Stimulated activated CD4-positive, alpha-beta T cell treated with anti-CD3 and anti-CD28 coated beads, Interleukin-15, amount 100 ng/mL, for 1 hour (primary cell): ENCODE measurements around the gene PDE1C.

Source experiments
- DNase-seq, 2 donors: peaks; one replicate each; pipeline ENCODE4 v3.0.0-alpha.2; 2020; ENCODE audit warnings: low read depth in 1 of 2, low spot score in 1 of 2

PDE1C gene

DNA sequence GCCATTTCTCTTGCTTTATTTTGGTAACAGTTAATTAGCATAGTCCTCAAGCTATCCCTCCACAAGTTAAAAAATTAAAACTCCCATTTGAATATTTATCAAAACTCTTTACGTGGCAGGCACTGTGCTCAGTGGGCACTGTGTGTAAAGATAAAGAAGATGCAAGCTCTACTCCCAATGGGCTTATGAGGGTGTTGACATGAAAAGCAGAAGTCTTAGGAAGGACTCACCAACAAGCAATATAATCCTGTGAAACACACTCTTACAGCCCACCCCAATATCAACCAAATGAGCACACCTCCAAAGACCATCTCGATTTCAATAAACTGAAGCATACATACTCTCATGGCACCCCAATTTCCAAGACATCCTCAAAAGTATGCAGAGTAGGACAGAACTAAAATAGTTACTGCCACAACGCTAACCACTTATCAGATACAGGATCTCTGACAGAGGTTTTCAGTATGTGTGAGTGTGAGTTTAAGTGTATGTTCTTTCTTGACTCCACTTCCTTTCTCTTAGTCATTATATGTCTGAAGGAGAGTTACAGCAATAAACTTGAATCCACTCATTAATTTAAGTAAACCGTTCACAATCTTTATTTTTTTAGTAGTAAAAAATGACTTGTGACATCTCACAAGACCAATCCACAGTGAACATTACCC, 120.0 kb downstream of the PDE1C start:
- DNase-seq, result no peak

DNA sequence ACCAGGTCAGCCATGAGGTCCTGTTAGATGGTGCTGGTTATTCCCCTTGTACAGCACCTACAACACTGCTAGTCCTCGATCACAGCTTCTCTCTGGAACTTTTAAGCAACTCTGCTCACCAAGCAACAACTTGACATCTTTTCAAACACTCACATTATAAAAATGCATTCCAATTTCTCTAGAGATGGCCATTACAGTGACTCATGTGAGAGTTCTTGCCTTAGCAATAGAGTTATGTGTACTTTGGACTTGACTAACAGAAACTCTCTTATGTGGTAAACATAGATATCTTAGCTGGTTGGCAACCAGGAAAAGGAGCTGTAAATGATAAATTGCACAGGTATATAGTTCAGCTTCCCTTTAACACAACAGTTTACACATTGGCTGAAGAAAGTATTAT, 122.2 kb downstream of the PDE1C start:
- no peak for DNase-seq

- DNase-seq, result no peak
These were observed 130.0 kb downstream of the PDE1C start for GRCh38 chr7:31940167-31940566.

DNA sequence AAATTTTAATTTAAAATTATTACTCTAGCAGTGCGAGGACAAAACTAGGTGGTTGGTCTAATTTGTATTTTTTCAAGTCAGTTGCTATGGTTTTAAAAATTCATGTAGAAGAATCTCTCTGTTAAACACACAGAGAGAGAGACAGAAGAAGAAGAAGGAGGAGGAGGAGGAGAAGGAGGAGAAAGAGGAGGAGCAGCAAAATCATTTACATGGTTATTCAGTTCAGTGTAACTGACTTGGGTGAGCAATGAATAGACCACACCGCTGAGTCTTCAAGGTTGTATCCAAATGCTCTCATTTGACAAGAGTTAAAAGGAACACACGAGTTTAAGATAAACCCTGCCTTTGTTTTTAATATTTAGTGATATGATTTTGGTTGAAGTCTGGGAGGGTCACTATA, 131.1 kb downstream of the PDE1C start:
- no peak for DNase-seq

DNA sequence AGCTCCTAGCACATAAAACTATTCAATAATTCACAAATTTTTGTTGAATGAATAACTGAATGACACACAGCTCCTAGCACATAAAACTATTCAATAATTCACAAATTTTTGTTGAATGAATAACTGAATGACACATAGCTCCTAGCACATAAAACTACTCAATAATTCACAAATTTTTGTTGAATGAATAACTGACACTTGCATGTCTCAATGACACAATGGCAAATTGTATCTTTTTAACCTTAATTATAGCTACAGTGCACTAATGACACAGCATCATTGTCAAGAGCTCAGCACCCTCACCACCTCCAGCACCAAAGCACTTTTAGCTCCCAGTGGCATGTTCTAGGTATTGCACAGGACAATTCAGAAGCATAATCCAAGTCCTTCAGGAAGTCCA, 131.6 kb downstream of the PDE1C start:
- DNase-seq, result no peak

- DNase-seq, result no peak
These were observed 132.2 kb downstream of the PDE1C start for GRCh38 chr7:31937982-31938381.

DNA sequence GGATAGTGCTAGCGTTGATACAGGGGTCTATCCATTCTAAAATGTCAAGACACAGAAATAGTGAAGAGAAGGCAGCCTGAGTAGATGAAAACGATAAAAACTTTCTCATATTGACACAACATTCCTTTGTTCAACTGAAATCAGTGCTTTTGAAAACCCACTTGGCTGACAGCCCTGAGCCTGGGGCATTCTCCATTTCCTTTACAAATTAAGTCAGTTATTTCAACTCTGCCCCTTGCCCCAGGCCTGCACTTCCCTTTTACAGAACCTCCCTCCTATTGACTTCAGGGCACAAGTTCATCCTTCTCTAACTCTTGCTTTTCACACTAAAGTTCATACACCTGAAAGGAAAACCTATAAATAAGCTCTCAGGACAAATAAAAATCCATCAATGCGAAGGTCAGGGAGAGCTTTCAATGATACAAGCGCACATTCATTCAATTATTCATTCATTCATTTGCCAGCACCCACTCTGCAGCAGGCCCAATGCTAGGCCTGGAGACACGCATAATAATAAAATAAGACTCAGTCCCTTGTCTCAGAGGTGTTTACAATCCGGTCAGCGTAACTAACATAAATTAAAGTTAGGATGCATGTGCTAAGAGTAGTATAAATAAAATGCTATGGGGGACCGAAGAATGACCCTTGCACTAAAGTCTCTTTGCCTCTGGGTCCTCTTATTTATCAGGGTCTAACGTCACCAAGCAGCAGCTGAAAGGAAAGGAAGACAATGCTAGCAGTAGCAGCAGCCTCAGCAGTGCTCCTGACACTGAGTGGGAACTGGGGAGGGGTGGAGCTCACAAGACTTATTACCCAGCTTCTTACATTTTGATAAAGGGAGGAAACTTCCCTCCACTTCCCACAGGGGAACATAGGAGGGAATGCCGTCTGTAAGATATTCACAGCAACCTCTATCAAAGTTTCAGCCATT, 134.8 kb downstream of the PDE1C start:
- no peak for DNase-seq

DNA sequence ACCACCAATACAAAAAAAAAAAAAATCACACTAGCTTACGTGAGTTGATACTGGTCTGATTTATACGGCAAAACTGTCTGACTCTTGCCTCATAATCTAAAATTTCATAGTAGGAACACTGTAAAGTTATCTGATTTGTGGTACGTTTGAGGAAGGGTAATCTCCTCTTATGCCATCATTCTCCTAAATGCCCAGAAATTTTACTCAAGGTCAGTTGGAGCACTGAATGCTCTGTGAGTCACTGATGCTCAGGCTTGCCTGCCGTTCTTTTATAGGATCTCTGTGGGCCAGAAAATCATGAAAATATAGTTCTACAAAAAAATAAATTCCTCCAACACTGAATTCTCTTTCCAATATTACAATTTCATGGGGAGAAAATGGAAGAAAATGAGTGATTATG, 135.7 kb downstream of the PDE1C start:
- no peak for DNase-seq

- DNase-seq, result no peak
These were observed 136.7 kb downstream of the PDE1C start for GRCh38 chr7:31933481-31933880.

- no peak for DNase-seq
These were observed 143.1 kb downstream of the PDE1C start for GRCh38 chr7:31926991-31927584.

- DNase-seq, result no peak
These were observed 144.3 kb downstream of the PDE1C start for GRCh38 chr7:31925753-31926454.

- no peak for DNase-seq
These were observed 146.0 kb downstream of the PDE1C start for GRCh38 chr7:31924251-31924650.

GRCh38 chr7:31922848-31923247, 147.4 kb downstream of the PDE1C start:
- no peak for DNase-seq

DNA sequence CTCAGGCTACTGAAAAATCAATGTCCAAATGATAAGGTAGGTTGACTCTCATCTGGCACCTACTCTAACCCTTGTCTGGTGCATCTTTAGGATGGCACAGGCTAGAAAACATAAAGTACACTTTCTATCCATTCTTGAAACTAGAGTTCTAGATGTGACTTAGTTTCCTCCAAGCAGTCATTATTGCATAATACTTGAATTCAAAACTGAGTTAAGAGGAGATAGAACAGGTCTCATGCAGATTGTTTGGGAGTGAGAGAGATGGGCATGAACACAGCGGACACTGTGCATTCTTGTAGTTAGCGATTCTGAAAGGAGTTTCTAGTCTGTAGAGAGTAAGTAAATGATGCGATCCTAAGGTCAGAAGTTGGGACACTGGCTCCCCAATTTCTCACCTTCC, 149.2 kb downstream of the PDE1C start:
- DNase-seq, result no peak

- DNase-seq, result no peak
These were observed 150.4 kb downstream of the PDE1C start for GRCh38 chr7:31919678-31920369.

GRCh38 chr7:31918706-31919393, 151.4 kb downstream of the PDE1C start:
- no peak for DNase-seq

DNA sequence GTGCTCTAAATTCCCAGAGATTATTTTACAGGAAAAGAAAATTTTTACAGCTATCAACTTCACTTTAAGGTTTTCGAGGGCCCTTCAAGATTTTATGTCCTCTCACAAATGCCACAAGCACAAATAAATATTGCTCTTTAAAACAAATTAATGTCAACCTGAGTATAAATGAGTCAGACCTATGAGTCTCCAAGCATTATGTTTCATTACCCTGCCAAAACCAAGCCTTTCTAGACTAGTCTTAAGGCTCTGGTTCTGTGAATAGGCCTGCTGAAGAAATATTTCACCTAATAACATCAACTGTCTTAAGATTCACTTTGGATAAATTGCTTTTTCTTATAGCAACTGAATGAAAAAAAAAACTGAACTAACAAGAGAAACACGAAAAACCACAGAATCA, 153.0 kb downstream of the PDE1C start:
- DNase-seq, result no peak

DNA sequence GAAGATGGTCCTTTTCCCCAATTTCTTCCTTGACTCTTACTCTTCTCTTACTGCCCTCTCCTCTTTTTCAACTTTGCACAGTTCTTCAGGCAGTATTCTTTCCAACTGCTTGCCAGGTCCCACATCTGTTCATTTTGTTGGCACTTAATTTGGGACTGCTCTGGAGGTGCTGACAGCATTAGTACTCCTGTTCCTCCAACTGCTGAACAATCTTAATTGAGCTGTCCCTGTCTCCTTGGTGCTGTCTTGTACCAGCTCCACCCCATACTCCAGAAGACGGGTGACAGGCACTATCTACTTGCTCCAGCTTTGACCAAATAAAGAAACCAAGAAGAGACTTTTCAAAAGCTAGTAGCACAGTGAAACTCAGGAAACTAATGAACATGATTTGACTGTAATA, 160.0 kb downstream of the PDE1C start:
- no peak for DNase-seq

- no peak for DNase-seq
These were observed 163.6 kb downstream of the PDE1C start for GRCh38 chr7:31906479-31907171.

DNA sequence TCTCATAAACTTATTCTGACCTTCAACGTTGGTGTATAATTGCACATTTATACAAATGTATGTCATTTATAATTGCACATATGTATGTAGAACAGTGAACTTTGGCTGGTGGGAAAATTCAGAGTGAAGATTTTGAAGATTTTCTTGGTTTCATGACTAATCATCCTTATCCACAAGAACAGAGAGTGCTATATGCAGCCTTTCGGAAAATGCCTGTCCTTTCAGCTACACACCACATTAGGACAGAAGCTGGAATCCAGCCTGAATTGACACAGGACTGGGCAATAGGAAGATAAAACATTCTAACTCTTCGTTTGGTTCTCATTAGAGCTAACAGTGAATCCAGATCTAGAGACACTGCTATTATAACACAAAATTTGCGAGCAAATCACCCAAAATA, 166.2 kb downstream of the PDE1C start:
- DNase-seq, result no peak
